GM10266 (cell line): ENCODE measurements around the gene PYDC1.

Experiments used
- DNase-seq: peaks from one replicate; pipeline ENCODE4 v3.0.0; 2012; ENCODE audit errors: extremely low spot score
- CTCF ChIP-seq: IDR thresholded peaks from 2 replicates; pipeline ENCODE4 v1.5.1; 2012; ENCODE audit warnings: mild to moderate bottlenecking, low read depth; ENCODE audit not compliant: control insufficient read depth, insufficient read depth; ENCODE audit errors: missing control alignments

Gene PYDC1

GRCh38 chr16:31191697-31192428, 25.1 kb downstream of the PYDC1 start:
- no peak for TF ChIP-seq CTCF
- DNase-seq, result no peak

- TF ChIP-seq CTCF, result no peak
- no peak for DNase-seq
These were observed 26.0 kb downstream of the PYDC1 start for GRCh38 chr16:31190818-31191444.

- no peak for DNase-seq
- no peak for TF ChIP-seq CTCF
These were observed 26.9 kb downstream of the PYDC1 start for GRCh38 chr16:31190061-31190460.

GRCh38 chr16:31189412-31189778, 27.5 kb downstream of the PYDC1 start:
- no peak for DNase-seq
- no peak for TF ChIP-seq CTCF

- no peak for TF ChIP-seq CTCF
- no peak for DNase-seq
These were observed 28.2 kb downstream of the PYDC1 start for GRCh38 chr16:31188450-31189411.

- no peak for DNase-seq
- no peak for TF ChIP-seq CTCF
These were observed 29.1 kb downstream of the PYDC1 start for GRCh38 chr16:31187808-31188189.
